Measurements from ENCODE around the gene KRT37. TPM values are rescaled to one million over a fixed set of nuclear protein-coding genes. Genes with fewer than 3 reads are reported as not detected.

The KRT37 gene
- total and polyA plus RNA-seq, 9 of the 15 experiments (the other 6 are each of a cell fraction or from before 2014, with no cell fraction given), result not detected

GRCh38 chr17:41437769-41438168, 13.4 kb upstream of the KRT37 start (continued):
- TF ChIP-seq CHD7 (IDR thresholded peaks at IDR 0.05; ENCODE audit: low read depth, low read length) (no peak), CREB3 (tag; conservative IDR thresholded peaks at IDR 0.05; ENCODE audit: low read depth) (no peak), RBM22 (IDR thresholded peaks at IDR 0.05; ENCODE audit: low read depth, low read length, poor library complexity, severe bottlenecking) (no peak), ELF1 (tag; IDR thresholded peaks at IDR 0.05) (no peak), ZNF12 (CRISPR knock-in tag; IDR thresholded peaks at IDR 0.05) (no peak), MEF2A (IDR thresholded peaks at IDR 0.05; ENCODE audit: control insufficient read depth, low read depth, low read length) (no peak)

Measured in K562 (cell line).